Psoas muscle (tissue), 8 donors: ENCODE measurements around the gene TRNT1. TPM values are rescaled to one million over a fixed set of nuclear protein-coding genes. Genes with fewer than 3 reads are reported as not detected.

Experiments used
- ATAC-seq, 4 donors: fragments of 200-7000 bp; cut with Tn5 transposase; one replicate each; pipeline ENCODE4 v1.9.1; 2020; ENCODE audit warnings: moderate library complexity in 3 of 4, mild to moderate bottlenecking in 2 of 4
- DNase-seq, 2 donors: peaks; one replicate each; pipeline ENCODE4 v3.0.0-alpha.2; 2020
- H3K27ac ChIP-seq: fragments of 200-600 bp; one replicate; pipeline ENCODE4 v1.8.0; 2022
- H3K27me3 ChIP-seq, 3 donors: fragments of 200-600 bp in 1 of 3; one replicate each; pipeline versions ENCODE4 v1.6.1 to v1.8.0; 2013 to 2022; ENCODE audit warnings: low read length in 2 of 3, mild to moderate bottlenecking in 2 of 3, moderate library complexity in 1 of 3; ENCODE audit not compliant: insufficient read depth in 3 of 3
- H3K36me3 ChIP-seq, 2 donors: fragments of 200-600 bp in 1 of 2; one replicate each; pipeline versions ENCODE4 v1.6.1 to v1.8.0; 2013 to 2022; ENCODE audit warnings: low read depth in 1 of 2, mild to moderate bottlenecking in 1 of 2, moderate library complexity in 1 of 2; ENCODE audit not compliant: insufficient read depth in 1 of 2
- H3K4me1 ChIP-seq: fragments of 200-600 bp; one replicate; pipeline ENCODE4 v1.8.0; 2022
- H3K4me3 ChIP-seq: fragments of 200-600 bp; one replicate; pipeline ENCODE4 v1.8.0; 2022; ENCODE audit warnings: mild to moderate bottlenecking
- H3K9me3 ChIP-seq: fragments of 200-600 bp; one replicate; pipeline ENCODE4 v1.8.0; 2022
- CTCF ChIP-seq: fragments of 200-600 bp; IDR thresholded peaks from one replicate; pipeline ENCODE4 v1.8.0; 2022; ENCODE audit warnings: antibody characterized with exemption
- WGBS, 3 donors: extraction: QIAGEN DNeasy Blood & Tissue Kit; methylation state at CpG; one replicate each; pipeline versions ENCODE4 v1.1.6 to v1.1.7; 2013; 5-methylcytosine and 5-hydroxymethylcytosine counted together
- intact Hi-C, 2 donors: fragments of 100-400 bp; cut with DNase I; formaldehyde crosslinking; loops; one replicate each; pipeline versions ENCODE4 v1.11.0 to v1.14.2; 2022
- long read RNA-seq, 2 donors: library from polyadenylated mRNA; unstranded; transcript quantifications; one replicate each; pipeline ENCODE4 v2.0.0, GENCODE V29; 2021
- polyA plus RNA-seq, 3 donors: library from polyadenylated mRNA; stranded (reverse); fragments of 200-250 nt; gene quantifications; one replicate each; pipeline ENCODE4 v1.2.3, GENCODE V29; 2013
- total RNA-seq, 4 donors: library from RNA; stranded (reverse); fragmentation: NEBNext Ultra II Directional in 2 of 4; extraction: Animal tissue kit (Norgen Biotek cat#: 25700) in 2 of 4; gene quantifications; one replicate each; pipeline versions ENCODE4 v1.2.1 to v1.2.4, GENCODE V29; 2021 to 2023
- donor health status: healthy with polysubstance abuse.
- donor health status: DM: no; HTN: no; CAD: no; lungs with moderate emphysema.
- donor health status: Bipolar disorder and iron deficiency.
- donor health status: healthy.
- donor health status: DM: yes; HTN: yes; CAD: no.
- donor health status: DM: no; HTN: no; CAD: no.
- donor health status: DM: no; HTN: no; CAD: no.
- donor health status: DM: yes; HTN: yes; CAD: no.

TRNT1 gene
- total RNA-seq: 10 to 100 TPM; 12.2 to 16.2 (median 15.0) TPM
- 10 to 100 TPM; 13.1 to 31.3 (median 21.2) TPM for polyA plus RNA-seq
- long read RNA-seq, donor 1, transcript TRNT1-201 (8 exons, 2,276 nt): major isoform, 18 of 27 reads
- long read RNA-seq, donor 1, partial matches to known transcripts: 2 of 27 reads
- long read RNA-seq, donor 1, other reads (novel, unspliced or antisense): 7 of 27 reads
- long read RNA-seq, donor 2, transcript TRNT1-201 (8 exons, 2,276 nt): major isoform, 23 of 42 reads
- long read RNA-seq, donor 2, partial matches to known transcripts: 2 of 42 reads
- long read RNA-seq, donor 2, other reads (novel, unspliced or antisense): 16 of 42 reads

- whole genome bisulfite sequencing, 3 donors: 0% methylated on average over 70 to 100 of the region's 100 CpGs
- ATAC-seq (peak; percentile 99 to 100 (median 100)), DNase-seq (peak; percentile 97 to 98)
- Histone ChIP-seq H3K27ac (peak within 1 kb of the TSS; percentile 99), H3K9me3 (no peaks in the 10 kb centered on the region), H3K4me1 (peaks cover 8% of the 10 kb centered on the region), H3K36me3 (peaks cover 5 to 26% of the 10 kb centered on the region in 2 donors), H3K4me3 (peak within 1 kb of the TSS; percentile 100), H3K27me3 (no peaks in the 10 kb centered on the region)
- no peak for TF ChIP-seq CTCF
- intact Hi-C loops: loop anchor here (5.0 kb wide), 1 partner anchor 51 kb away; the partner anchor contains the start of gene CRBN (in 2 of the 2)
These were observed at the start of gene TRNT1 for GRCh38 chr3:3126477-3127431. Gene TRNT1 (plus strand): TSS chr3:3126940. CDS start chr3:3129041, 2,101 bp downstream.

GRCh38 chr3:3080309-3080708 lies 46.4 kb upstream of the TRNT1 start:
- DNase-seq: no peak

GRCh38 chr3:3081381-3082233 lies 45.1 kb upstream of the TRNT1 start:
- H3K27me3 ChIP-seq: no peaks in the 10 kb centered on the region
- intact Hi-C loops: no loop called here
- WGBS, 3 donors: 76 to 79% (median 76%) methylated on average over 9 of the region's 9 CpGs
- H3K4me3 ChIP-seq: no peak overlapping the region
- no peak for DNase-seq
- no peak overlapping the region for H3K27ac ChIP-seq
- H3K36me3 ChIP-seq: no peaks in the 10 kb centered on the region
- no peaks in the 10 kb centered on the region for H3K9me3 ChIP-seq
- no peak for ATAC-seq
- no peak for TF ChIP-seq CTCF
- H3K4me1 ChIP-seq: no peaks in the 10 kb centered on the region

More at GRCh38 chr3:3080309-3080708, 46.4 kb upstream of the TRNT1 start:
- H3K4me3 ChIP-seq: no peak overlapping the region
- 69 to 73% (median 72%) methylated on average over 5 of the region's 5 CpGs for WGBS, 3 donors
- ATAC-seq: no peak
- no peak overlapping the region for H3K27ac ChIP-seq
- intact Hi-C loops: no loop called here
- no peaks in the 10 kb centered on the region for H3K27me3 ChIP-seq
- no peaks in the 10 kb centered on the region for H3K36me3 ChIP-seq
- no peak for TF ChIP-seq CTCF
- H3K4me1 ChIP-seq: no peaks in the 10 kb centered on the region
- H3K9me3 ChIP-seq: no peaks in the 10 kb centered on the region

- Histone ChIP-seq H3K9me3 (no peaks in the 10 kb centered on the region), H3K4me3 (no peak overlapping the region), H3K4me1 (peaks cover 3% of the 10 kb centered on the region), H3K27me3 (no peaks in the 10 kb centered on the region), H3K27ac (no peak overlapping the region), H3K36me3 (no peaks in the 10 kb centered on the region)
- ATAC-seq (no peak), DNase-seq (no peak)
- no peak for TF ChIP-seq CTCF
- intact Hi-C loops: no loop called here
- WGBS, 3 donors: 66 to 68% (median 67%) methylated on average over 2 of the region's 2 CpGs
These were observed 44.4 kb upstream of the TRNT1 start for GRCh38 chr3:3082234-3082924.
